RWPE1 (cell line): ENCODE data around the gene DOCK7.

Experiments used
- CTCF ChIA-PET: fragments of 350-600 bp; sonication (Branson Sonifier 250); formaldehyde crosslinking; extraction: SDS; loops from one replicate; lab custom pipeline; 2021; lab: Yijun Ruan, JAX
- POLR2A ChIA-PET: fragments of 400-600 bp; formaldehyde crosslinking; extraction: SDS; loops from one replicate; lab custom pipeline; 2020; ENCODE audit warnings: antibody characterized with exemption; ENCODE audit not compliant: low non-redundant PET; lab: Yijun Ruan, JAX
- DNase-seq: peaks from one replicate; pipeline ENCODE4 v3.0.0; 2012; ENCODE audit warnings: low spot score
- H3K27ac ChIP-seq: fragments of 450-650 bp; 2 replicates; pipeline ENCODE4 v1.5.1; 2017
- TF ChIP-seq, protein P1 (sequence below): fragments of 450-650 bp; conservative IDR thresholded peaks from 2 replicates; pipeline ENCODE4 v1.5.1; 2017; ENCODE audit warnings: low read depth, mild to moderate bottlenecking

The DOCK7 gene, protein sequence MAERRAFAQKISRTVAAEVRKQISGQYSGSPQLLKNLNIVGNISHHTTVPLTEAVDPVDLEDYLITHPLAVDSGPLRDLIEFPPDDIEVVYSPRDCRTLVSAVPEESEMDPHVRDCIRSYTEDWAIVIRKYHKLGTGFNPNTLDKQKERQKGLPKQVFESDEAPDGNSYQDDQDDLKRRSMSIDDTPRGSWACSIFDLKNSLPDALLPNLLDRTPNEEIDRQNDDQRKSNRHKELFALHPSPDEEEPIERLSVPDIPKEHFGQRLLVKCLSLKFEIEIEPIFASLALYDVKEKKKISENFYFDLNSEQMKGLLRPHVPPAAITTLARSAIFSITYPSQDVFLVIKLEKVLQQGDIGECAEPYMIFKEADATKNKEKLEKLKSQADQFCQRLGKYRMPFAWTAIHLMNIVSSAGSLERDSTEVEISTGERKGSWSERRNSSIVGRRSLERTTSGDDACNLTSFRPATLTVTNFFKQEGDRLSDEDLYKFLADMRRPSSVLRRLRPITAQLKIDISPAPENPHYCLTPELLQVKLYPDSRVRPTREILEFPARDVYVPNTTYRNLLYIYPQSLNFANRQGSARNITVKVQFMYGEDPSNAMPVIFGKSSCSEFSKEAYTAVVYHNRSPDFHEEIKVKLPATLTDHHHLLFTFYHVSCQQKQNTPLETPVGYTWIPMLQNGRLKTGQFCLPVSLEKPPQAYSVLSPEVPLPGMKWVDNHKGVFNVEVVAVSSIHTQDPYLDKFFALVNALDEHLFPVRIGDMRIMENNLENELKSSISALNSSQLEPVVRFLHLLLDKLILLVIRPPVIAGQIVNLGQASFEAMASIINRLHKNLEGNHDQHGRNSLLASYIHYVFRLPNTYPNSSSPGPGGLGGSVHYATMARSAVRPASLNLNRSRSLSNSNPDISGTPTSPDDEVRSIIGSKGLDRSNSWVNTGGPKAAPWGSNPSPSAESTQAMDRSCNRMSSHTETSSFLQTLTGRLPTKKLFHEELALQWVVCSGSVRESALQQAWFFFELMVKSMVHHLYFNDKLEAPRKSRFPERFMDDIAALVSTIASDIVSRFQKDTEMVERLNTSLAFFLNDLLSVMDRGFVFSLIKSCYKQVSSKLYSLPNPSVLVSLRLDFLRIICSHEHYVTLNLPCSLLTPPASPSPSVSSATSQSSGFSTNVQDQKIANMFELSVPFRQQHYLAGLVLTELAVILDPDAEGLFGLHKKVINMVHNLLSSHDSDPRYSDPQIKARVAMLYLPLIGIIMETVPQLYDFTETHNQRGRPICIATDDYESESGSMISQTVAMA (N-terminal part only)

DNA sequence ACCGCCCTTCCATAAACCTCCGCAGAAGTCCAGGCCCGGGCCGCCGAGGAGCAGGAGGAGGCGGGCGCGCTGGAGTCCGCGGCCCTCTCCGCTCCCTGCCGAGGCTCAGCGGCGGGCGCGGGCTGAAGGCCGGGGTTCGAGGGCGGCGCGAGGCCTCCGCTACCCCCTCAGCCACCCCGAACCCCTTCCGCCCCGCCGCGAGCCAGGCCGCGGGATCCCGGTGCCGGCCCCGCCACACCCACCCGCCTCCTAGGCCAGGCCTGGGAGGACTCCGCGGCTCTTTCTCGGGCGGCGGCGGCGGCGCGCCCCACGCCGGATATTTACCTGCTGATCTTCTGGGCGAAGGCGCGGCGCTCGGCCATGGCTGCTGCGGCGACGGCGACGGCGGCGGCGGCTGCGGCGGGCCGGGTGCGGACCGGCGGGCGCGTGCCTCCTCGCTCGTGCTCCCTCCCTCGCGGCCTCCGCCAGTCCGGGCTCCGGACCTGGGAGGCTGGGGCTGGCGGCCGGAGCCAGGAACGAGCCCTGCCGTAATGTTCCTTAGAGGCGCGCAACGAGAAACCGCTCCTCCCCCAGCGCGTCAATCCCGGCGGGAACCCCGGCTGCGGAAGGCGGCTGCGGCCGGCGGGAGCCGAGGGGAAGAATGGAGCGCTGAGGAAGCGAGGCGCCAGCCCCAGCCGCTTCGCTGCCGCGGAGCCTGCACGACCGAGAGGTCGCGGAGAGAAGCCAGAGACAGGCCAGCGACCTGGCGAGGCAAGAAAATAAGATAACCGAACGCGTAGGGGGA is at the start of gene DOCK7:
DOCK7 (minus strand) TSS at position 484 of the 784 bp plus-strand sequence; CDS start at position 362, 122 bp downstream.
- peak; percentile 66 for DNase-seq
- TF ChIP-seq, protein P1, sequence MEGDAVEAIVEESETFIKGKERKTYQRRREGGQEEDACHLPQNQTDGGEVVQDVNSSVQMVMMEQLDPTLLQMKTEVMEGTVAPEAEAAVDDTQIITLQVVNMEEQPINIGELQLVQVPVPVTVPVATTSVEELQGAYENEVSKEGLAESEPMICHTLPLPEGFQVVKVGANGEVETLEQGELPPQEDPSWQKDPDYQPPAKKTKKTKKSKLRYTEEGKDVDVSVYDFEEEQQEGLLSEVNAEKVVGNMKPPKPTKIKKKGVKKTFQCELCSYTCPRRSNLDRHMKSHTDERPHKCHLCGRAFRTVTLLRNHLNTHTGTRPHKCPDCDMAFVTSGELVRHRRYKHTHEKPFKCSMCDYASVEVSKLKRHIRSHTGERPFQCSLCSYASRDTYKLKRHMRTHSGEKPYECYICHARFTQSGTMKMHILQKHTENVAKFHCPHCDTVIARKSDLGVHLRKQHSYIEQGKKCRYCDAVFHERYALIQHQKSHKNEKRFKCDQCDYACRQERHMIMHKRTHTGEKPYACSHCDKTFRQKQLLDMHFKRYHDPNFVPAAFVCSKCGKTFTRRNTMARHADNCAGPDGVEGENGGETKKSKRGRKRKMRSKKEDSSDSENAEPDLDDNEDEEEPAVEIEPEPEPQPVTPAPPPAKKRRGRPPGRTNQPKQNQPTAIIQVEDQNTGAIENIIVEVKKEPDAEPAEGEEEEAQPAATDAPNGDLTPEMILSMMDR, result no peak
- ChIA-PET POLR2A (no interaction called here), CTCF (interaction anchor here (0.5 to 0.7 kb wide), 3 partner anchors 153 to 1933 kb away, joined by 3 to 5 read pairs (median 3); no protein-coding TSS in a partner anchor)
- peak within 1 kb of the TSS; percentile 87 for H3K27ac ChIP-seq

DNA sequence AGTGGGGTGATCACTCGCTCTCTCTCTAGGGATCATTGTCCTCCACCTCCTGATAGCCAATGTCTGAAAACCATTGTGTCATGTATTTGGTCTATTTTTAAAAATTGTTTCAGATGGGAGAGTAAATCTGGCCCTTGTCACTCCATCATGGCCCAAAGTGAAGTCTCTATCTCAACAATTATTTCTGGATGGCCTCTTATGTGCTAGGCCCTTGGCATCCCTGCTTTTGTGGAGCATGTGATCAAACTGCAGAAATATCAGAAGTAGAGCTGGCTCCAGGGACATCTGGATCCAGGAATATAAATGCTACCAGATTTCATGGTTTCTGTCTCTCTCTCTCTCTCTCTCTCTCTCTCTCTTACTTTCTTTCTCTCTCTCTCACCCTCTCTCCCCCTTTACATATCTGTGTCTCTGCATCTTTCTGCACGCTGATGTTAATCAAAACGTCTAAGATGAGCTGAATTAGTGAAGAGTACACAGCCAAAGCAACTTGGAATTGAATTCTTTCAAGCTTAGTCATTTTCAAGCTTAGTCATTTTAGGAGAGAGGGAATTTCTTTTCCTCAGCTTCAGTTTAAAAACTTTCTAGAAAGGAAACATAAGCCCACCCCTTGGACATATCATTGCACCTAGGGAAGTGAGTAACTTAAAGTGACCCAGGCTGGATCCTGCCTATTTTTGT is 47.4 kb upstream of the DOCK7 start:
- ChIA-PET CTCF (interaction anchor here (0.6 to 1.3 kb wide), 3 partner anchors 11 to 377 kb away, joined by 4 to 7 read pairs (median 6); no protein-coding TSS in a partner anchor), POLR2A (no interaction called here)
- no peak overlapping the region for H3K27ac ChIP-seq
- DNase-seq, result no peak
- TF ChIP-seq, protein P1, result no peak

DNA sequence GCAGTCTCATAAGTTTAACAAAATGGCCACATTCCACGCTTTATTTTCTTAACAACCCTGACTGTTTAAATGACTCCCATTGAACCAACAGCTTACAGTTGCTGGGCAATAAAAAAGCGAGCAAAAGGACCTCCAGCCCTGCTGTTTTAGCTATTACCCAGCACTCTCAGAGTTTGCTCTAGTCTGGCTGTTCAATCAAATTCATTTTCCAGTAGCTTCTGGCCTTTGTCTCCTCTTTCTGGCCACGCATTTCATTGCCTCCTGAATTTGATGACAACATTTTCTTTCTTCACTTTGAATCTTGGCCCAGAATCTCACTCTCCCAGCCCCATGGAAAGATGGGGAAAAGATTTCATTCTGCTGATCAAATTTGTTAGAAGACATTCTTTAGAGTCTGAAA is 44.1 kb upstream of the DOCK7 start:
- TF ChIP-seq, protein P1, result no peak
- CTCF ChIA-PET, result no interaction called here
- no peak for DNase-seq
- H3K27ac ChIP-seq, result no peak overlapping the region
- POLR2A ChIA-PET, result no interaction called here

DNA sequence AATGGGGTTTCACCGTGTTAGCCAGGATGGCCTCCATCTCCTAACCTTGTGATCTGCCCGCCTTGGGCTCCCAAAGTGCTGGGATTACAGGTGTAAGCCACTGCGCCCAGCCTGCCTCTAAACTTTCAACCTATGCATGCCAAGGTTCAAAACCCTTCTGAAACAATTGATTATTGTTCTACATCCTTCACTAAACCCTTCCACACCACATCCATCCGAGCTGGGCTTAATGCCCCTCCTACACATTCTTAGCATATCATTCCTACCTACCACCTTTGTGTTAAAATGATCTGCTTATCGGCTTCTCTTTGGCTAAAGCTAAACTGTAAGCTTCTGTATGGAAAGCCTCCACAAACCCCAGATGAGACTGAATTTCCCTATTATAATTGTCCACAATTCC is 40.8 kb upstream of the DOCK7 start:
- DNase-seq, result no peak
- CTCF ChIA-PET, result interaction anchor here (0.6 kb wide), 1 partner anchor 611 kb away, joined by 3 read pairs; no protein-coding TSS in a partner anchor
- H3K27ac ChIP-seq, result no peak overlapping the region
- POLR2A ChIA-PET, result no interaction called here
- TF ChIP-seq, protein P1, result no peak

DNA sequence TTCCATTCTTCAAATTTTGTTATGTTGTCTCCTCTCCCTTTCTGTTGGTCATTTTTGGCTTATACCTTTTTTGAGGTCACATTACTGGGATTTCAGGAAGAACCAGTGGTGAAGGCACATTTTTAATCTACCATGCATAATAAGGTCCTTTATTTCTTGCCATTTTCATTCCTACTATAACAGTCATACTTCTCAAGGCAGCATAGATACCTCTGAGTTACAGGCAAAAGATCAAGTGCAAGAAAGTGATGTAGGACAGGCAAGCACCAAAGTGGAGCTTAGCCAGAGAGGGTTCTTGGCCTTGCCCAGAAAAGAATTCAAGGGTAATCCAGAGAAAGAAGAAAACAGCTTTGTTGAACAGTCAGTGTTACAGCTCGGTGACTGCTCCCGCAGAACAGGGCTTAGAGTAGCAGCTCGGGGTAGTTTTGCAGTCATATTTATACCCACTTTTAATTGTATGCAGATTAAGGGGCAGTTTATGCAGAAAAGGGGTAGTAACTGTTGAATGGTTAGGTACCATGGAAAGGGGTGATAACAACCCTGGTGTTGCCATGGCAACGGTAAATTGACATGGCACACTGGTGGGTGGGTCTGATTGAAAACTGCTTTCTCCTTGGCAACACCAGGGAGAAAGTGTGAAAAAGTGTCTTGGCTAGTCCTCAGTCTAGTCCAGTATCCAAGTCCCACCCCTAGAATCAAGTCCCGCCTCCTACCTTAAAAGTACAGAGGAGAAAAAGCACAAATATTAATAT is 39.6 kb upstream of the DOCK7 start:
- no peak for DNase-seq
- ChIA-PET CTCF (no interaction called here), POLR2A (no interaction called here)
- TF ChIP-seq, protein P1, result no peak
- no peak overlapping the region for H3K27ac ChIP-seq
